ENCODE results near the gene SLC20A1. TPM values are rescaled to one million over a fixed set of nuclear protein-coding genes. Genes with fewer than 3 reads are reported as not detected.
"Not testable (repeated sequence)": the region's sequence is repeated elsewhere in the genome, so short reads cannot be mapped to it uniquely, and the experiment has no call there.

SLC20A1 gene
- total RNA-seq, 4 donors from 2014 or later, result 9.4 to 173 (median 148) TPM

- intact Hi-C loops (cut with DNase I; ENCODE audit: low total_unique reads), result no loop called here
- no peak for TF ChIP-seq POLR2A (IDR thresholded peaks at IDR 0.05)
- peak in 1 of 3 donors; percentile 14 for TF ChIP-seq POLR2AphosphoS5 (IDR thresholded peaks at IDR 0.05)
- no peaks in the 10 kb centered on the region for H3K27me3 ChIP-seq
- H3K4me1 ChIP-seq, result peaks cover 0 to 7% (median 4%) of the 10 kb centered on the region in 4 donors
- H3K4me3 ChIP-seq, result no peak overlapping the region
- H3K27ac ChIP-seq, result peak overlapping the region; percentile 30 to 53 (median 32)
- 43% methylated on average over 4 of the region's 4 CpGs; no CpG with 5 or more reads in 1 of the 2 donors for WGBS, 2 donors (ENCODE audit: low coverage in 1 of 2)
- in situ Hi-C loops (cut with MboI; ENCODE audit: low pct_ligation_motif_present in 1 of 4, low pct_unique_long_range_greater_than_20kb in 1 of 4, low sequenced_read_pairs in 3 of 4), result loop anchor here (10.0 to 25.0 kb wide), 4 partner anchors 128 to 356 kb away; no protein-coding TSS in a partner anchor
- peak; percentile 72 for DNase-seq
- no peaks in the 10 kb centered on the region for H3K36me3 ChIP-seq
- no peaks in the 10 kb centered on the region for H3K9me3 ChIP-seq
Measured at GRCh38 chr2:112606547-112606946, 39.2 kb upstream of the SLC20A1 start.

DNA sequence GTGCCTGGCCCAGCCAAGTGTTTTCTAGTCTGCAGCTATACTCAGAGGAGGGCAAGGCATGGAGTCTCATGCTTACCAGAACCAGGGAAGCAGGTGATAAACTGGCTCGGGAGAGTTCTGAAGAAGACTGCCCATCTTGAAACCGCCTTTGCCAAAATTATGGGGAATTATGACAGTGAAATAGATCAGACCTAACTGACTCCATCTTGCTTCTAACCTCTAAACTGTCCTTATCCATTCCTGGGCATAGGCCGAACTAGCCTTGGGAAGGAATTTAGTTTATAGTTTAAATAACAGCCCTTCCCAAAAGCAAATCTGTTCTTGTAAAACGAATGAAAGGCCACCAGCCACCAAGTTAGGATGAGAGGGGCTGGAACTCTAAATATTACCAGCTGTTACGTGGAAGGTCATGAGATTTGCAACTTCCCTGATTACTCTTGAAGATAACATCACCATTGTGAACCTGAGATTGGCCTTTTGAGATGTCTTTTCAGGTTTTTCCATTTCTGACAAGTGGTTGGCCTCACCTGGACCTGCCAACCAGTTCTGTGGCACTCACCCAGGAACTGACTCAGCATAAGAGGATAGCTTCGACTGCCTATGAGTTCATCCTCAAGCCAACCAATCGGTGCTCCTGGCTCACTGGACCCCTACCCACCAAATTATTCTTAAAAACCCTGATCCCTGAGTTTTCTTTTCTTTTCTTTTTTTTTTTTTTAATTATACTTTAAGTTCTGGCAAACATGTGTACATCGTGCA, 37.9 kb upstream of the SLC20A1 start:
- Histone ChIP-seq H3K9me3 (no peaks in the 10 kb centered on the region), H3K36me3 (no peaks in the 10 kb centered on the region), H3K27me3 (no peaks in the 10 kb centered on the region), H3K4me3 (no peak overlapping the region), H3K4me1 (peaks cover 0 to 7% (median 4%) of the 10 kb centered on the region in 4 donors), H3K27ac (no peak overlapping the region)
- intact Hi-C loops (cut with DNase I; ENCODE audit: low total_unique reads) (no loop called here), in situ Hi-C loops (cut with MboI; ENCODE audit: low pct_ligation_motif_present in 1 of 4, low pct_unique_long_range_greater_than_20kb in 1 of 4, low sequenced_read_pairs in 3 of 4) (loop anchor here (10.0 to 25.0 kb wide), 4 partner anchors 127 to 354 kb away; no protein-coding TSS in a partner anchor)
- no peak for DNase-seq
- 78 to 88% methylated on average over 5 to 8 of the region's 8 CpGs for WGBS, 2 donors (ENCODE audit: low coverage in 1 of 2)
- TF ChIP-seq, protein P1, sequence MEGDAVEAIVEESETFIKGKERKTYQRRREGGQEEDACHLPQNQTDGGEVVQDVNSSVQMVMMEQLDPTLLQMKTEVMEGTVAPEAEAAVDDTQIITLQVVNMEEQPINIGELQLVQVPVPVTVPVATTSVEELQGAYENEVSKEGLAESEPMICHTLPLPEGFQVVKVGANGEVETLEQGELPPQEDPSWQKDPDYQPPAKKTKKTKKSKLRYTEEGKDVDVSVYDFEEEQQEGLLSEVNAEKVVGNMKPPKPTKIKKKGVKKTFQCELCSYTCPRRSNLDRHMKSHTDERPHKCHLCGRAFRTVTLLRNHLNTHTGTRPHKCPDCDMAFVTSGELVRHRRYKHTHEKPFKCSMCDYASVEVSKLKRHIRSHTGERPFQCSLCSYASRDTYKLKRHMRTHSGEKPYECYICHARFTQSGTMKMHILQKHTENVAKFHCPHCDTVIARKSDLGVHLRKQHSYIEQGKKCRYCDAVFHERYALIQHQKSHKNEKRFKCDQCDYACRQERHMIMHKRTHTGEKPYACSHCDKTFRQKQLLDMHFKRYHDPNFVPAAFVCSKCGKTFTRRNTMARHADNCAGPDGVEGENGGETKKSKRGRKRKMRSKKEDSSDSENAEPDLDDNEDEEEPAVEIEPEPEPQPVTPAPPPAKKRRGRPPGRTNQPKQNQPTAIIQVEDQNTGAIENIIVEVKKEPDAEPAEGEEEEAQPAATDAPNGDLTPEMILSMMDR (IDR thresholded peaks at IDR 0.05), result no peak
- TF ChIP-seq POLR2A (IDR thresholded peaks at IDR 0.05) (no peak), EP300 (IDR thresholded peaks at IDR 0.05; ENCODE audit: low read depth) (no peak), POLR2AphosphoS5 (IDR thresholded peaks at IDR 0.05) (no peak)

- intact Hi-C loops (cut with DNase I; ENCODE audit: low total_unique reads); DNase-seq; H3K27me3 ChIP-seq; H3K4me3 ChIP-seq; H3K36me3 ChIP-seq; H3K27ac ChIP-seq; H3K9me3 ChIP-seq; H3K4me1 ChIP-seq: not testable (repeated sequence)
- in situ Hi-C loops (cut with MboI; ENCODE audit: low pct_ligation_motif_present in 1 of 4, low pct_unique_long_range_greater_than_20kb in 1 of 4, low sequenced_read_pairs in 3 of 4), result loop anchor here (10.0 to 25.0 kb wide), 4 partner anchors 125 to 353 kb away; no protein-coding TSS in a partner anchor
- 79 to 80% methylated on average over 3 to 4 of the region's 4 CpGs for WGBS, 2 donors (ENCODE audit: low coverage in 1 of 2)
Measured at GRCh38 chr2:112609320-112609719, 36.4 kb upstream of the SLC20A1 start.

GRCh38 chr2:112612283-112612682, 33.5 kb upstream of the SLC20A1 start:
- H3K4me3 ChIP-seq; DNase-seq; H3K27me3 ChIP-seq; intact Hi-C loops (cut with DNase I; ENCODE audit: low total_unique reads); H3K27ac ChIP-seq; H3K4me1 ChIP-seq; H3K36me3 ChIP-seq; H3K9me3 ChIP-seq: not testable (repeated sequence)
- in situ Hi-C loops (cut with MboI; ENCODE audit: low pct_ligation_motif_present in 1 of 4, low pct_unique_long_range_greater_than_20kb in 1 of 4, low sequenced_read_pairs in 3 of 4), result loop anchor here in 3 of 4 donors (25.0 kb wide), 3 partner anchors 125 to 350 kb away; no protein-coding TSS in a partner anchor
- WGBS, 2 donors (ENCODE audit: low coverage in 1 of 2), result 30 to 63% methylated on average over 1 of the region's 1 CpG

GRCh38 chr2:112614201-112614840, 31.4 kb upstream of the SLC20A1 start:
- 60% methylated on average over 13 of the region's 13 CpGs; no CpG with 5 or more reads in 1 of the 2 donors for WGBS, 2 donors (ENCODE audit: low coverage in 1 of 2)
- no peak overlapping the region for H3K4me3 ChIP-seq
- intact Hi-C loops (cut with DNase I; ENCODE audit: low total_unique reads) (no loop called here), in situ Hi-C loops (cut with MboI; ENCODE audit: low pct_ligation_motif_present in 1 of 4, low pct_unique_long_range_greater_than_20kb in 1 of 4, low sequenced_read_pairs in 3 of 4) (loop anchor here in 3 of 4 donors (25.0 kb wide), 3 partner anchors 123 to 348 kb away; no protein-coding TSS in a partner anchor)
- no peaks in the 10 kb centered on the region for H3K9me3 ChIP-seq
- no peaks in the 10 kb centered on the region for H3K27me3 ChIP-seq
- peak; percentile 36 for DNase-seq
- no peak overlapping the region for H3K27ac ChIP-seq
- TF ChIP-seq POLR2AphosphoS5 (IDR thresholded peaks at IDR 0.05), result no peak
- TF ChIP-seq EP300 (IDR thresholded peaks at IDR 0.05; ENCODE audit: low read depth), result no peak
- TF ChIP-seq, protein P1 (IDR thresholded peaks at IDR 0.05), result no peak
- no peak for TF ChIP-seq POLR2A (IDR thresholded peaks at IDR 0.05)
- no peaks in the 10 kb centered on the region for H3K36me3 ChIP-seq
- no peaks in the 10 kb centered on the region for H3K4me1 ChIP-seq
